Neural crest cell (in vitro differentiated cells): ENCODE data around the gene NOP9. TPM values are rescaled to one million over a fixed set of nuclear protein-coding genes. Genes with fewer than 3 reads are reported as not detected.

Experiments
- DNase-seq: peaks from one replicate; pipeline ENCODE4 v3.0.0; 2021; ENCODE audit warnings: low read depth, mixed read lengths, low spot score
- H3K27ac Mint-ChIP-seq: one replicate; pipeline ENCODE4 v1.8.0; 2021; ENCODE audit warnings: mild to moderate bottlenecking, mixed read lengths; ENCODE audit not compliant: unreplicated experiment
- H3K27me3 Mint-ChIP-seq: 2 replicates; pipeline ENCODE4 v1.8.0; 2021; ENCODE audit warnings: low read depth, mild to moderate bottlenecking, mixed read lengths
- H3K36me3 Mint-ChIP-seq: 2 replicates; pipeline ENCODE4 v1.8.0; 2021; ENCODE audit warnings: low read depth, mild to moderate bottlenecking, mixed read lengths
- H3K4me1 Mint-ChIP-seq: 2 replicates; pipeline ENCODE4 v1.8.0; 2021; ENCODE audit warnings: mixed read lengths
- H3K4me3 Mint-ChIP-seq: one replicate; pipeline ENCODE4 v1.8.0; 2021; ENCODE audit warnings: mild to moderate bottlenecking, mixed read lengths
- H3K9me3 Mint-ChIP-seq: 2 replicates; pipeline ENCODE4 v1.8.0; 2021; ENCODE audit warnings: mixed read lengths
- CTCF ChIP-seq: fragments of 200-600 bp; sonication (generic); conservative IDR thresholded peaks from 2 replicates; pipeline ENCODE4 v1.5.0; 2021; ENCODE audit warnings: antibody characterized with exemption, mild to moderate bottlenecking
- total RNA-seq: library from RNA; stranded (reverse); gene quantifications from 2 replicates; pipeline ENCODE4 v1.2.1, GENCODE V29; 2021

The NOP9 gene
- total RNA-seq, 1 donor from 2014 or later: 34.5 TPM

DNA sequence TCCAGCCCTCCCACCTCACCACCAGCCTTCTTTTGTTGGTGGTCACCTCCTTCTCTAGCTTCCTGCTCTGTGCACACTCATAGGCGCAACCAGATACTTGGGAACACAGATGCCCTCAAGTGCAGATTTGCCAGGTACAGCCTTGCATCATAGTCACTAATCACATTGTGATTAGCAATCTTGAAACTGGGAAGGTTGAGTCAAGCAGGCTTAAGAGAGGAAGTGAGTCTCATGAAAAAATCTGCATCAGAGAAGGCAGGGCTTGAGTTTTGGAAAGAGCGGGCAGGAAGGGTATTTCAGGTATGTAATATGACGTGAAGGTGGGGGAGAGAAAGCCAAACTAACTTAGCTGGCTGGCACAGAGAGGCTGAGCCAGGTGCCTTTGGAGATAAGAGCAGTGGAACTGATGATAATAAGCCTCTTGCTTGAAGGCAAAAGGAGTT is 25.5 kb upstream of the NOP9 start:
- no peak for TF ChIP-seq CTCF
- Mint-ChIP-seq H3K27ac (no peak overlapping the region), H3K4me3 (peak overlapping the region; percentile 69), H3K9me3 (no peaks in the 10 kb centered on the region), H3K36me3 (no peaks in the 10 kb centered on the region), H3K4me1 (peaks cover 18% of the 10 kb centered on the region), H3K27me3 (no peaks in the 10 kb centered on the region)
- DNase-seq: no peak

GRCh38 chr14:24277071-24277470 is 22.6 kb upstream of the NOP9 start:
- H3K9me3 Mint-ChIP-seq: no peaks in the 10 kb centered on the region
- no peak overlapping the region for H3K4me3 Mint-ChIP-seq
- no peak for TF ChIP-seq CTCF
- no peak overlapping the region for H3K27ac Mint-ChIP-seq
- no peaks in the 10 kb centered on the region for H3K27me3 Mint-ChIP-seq
- H3K4me1 Mint-ChIP-seq: peaks cover 8% of the 10 kb centered on the region
- no peak for DNase-seq
- no peaks in the 10 kb centered on the region for H3K36me3 Mint-ChIP-seq

DNA sequence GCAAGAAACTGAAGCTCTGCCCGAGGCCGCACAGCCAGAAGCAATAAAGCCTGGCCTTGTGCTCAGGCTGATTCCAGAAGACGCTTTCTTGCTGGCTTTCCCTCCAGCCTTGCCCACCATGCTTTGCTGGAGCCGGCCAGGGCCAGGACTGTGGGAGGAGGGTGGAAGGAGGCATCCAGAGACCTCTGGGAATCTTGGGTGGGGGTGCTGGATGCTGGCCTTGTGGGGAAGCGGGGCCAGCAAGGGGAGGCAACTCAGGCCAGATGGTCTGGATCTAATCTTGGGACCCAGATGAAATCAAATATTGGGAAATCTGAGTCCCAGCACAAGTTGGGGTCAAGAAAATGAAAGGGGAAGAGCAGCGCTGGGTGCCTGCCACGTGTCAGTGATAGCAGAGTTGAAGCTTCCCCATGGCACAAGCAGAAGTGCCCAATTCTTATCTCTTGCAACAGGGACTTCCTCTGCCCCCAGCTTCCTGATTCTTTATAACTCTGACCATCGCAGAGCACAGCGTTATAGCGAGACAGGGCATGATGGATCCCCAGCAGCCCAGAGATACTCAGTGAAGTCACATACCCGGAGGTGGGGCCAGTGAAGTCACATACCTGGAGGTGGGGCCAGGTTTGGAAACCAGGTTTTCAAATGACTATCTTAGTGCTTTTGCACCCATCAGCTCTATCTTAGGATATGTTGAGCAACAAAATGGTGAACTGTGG is 21.9 kb upstream of the NOP9 start:
- Mint-ChIP-seq H3K4me3 (no peak overlapping the region), H3K36me3 (no peaks in the 10 kb centered on the region), H3K9me3 (no peaks in the 10 kb centered on the region), H3K4me1 (peaks cover under 1% of the 10 kb centered on the region), H3K27ac (no peak overlapping the region), H3K27me3 (no peaks in the 10 kb centered on the region)
- DNase-seq: no peak
- no peak for TF ChIP-seq CTCF

GRCh38 chr14:24278424-24278823 is 21.2 kb upstream of the NOP9 start:
- H3K27ac Mint-ChIP-seq: peak overlapping the region; percentile 10
- H3K4me1 Mint-ChIP-seq: no peaks in the 10 kb centered on the region
- H3K4me3 Mint-ChIP-seq: no peak overlapping the region
- DNase-seq: no peak
- no peaks in the 10 kb centered on the region for H3K27me3 Mint-ChIP-seq
- H3K36me3 Mint-ChIP-seq: no peaks in the 10 kb centered on the region
- no peaks in the 10 kb centered on the region for H3K9me3 Mint-ChIP-seq
- TF ChIP-seq CTCF: no peak

DNA sequence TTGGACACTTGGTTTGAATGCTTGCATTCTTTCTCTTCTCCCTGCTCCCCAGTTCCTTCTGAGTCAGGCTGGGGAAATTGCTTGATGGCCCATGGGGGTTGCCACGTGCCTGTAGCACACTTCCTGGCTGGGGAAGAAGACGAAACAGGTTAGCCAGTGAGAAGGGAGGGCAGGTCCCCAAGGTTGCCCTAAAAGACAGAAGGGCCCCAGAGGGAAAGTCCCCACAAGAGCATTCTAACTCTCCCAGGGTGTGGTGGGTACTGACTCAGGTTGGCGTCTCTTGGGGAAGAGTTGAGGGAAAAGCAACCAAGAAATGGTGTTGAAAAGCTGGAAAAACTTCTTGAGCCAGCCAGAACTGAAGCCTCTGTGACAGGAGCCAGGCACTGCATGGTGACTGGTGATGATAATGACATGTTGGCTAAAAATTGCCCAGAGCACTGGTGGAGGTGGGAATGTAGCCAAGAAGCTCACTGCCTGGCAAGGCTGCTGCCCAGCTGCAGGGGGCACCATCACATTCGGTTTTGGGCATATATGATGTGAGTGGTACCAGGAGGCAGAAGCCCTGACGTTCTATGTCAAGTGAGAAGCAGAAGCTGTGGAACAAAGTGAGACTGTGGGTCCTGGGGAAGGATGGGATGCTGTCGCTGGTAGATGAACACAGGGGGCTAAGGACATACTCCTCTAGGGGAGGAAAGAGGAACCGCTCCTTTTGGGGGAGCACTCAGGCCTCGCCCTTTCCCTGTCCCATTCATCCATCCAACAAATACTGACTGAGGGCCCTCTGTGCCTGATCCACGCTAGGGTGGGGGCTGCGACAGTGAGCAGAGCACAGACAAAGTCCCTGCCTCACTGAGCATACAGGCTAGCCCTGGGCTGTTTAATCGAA is 20.1 kb upstream of the NOP9 start:
- TF ChIP-seq CTCF: no peak
- Mint-ChIP-seq H3K9me3 (no peaks in the 10 kb centered on the region), H3K27ac (no peak overlapping the region), H3K4me3 (no peak overlapping the region), H3K27me3 (no peaks in the 10 kb centered on the region), H3K36me3 (no peaks in the 10 kb centered on the region), H3K4me1 (no peaks in the 10 kb centered on the region)
- DNase-seq: no peak
